Astrocyte (in vitro differentiated cells and primary cell): Measurements from ENCODE around the gene SGIP1. TPM values are rescaled to one million over a fixed set of nuclear protein-coding genes. Genes with fewer than 3 reads are reported as not detected.

Experiments used
- DNase-seq: peaks from one replicate; pipeline ENCODE4 v3.0.0-alpha.2; 2010; ENCODE audit warnings: low read depth
- FAIRE-seq: peaks from 2 replicates; lab custom pipeline; 2011; peaks lifted over from hg19 to GRCh38; lab: Jason Lieb, UNC
- H2AFZ ChIP-seq: 2 replicates; pipeline ENCODE4 v1.6.0; 2012; ENCODE audit warnings: low read depth, low read length, inconsistent platforms
- H3K27ac ChIP-seq: 2 replicates; pipeline ENCODE4 v1.5.1; 2011; ENCODE audit warnings: low read depth, low read length, inconsistent platforms
- H3K27me3 ChIP-seq: 2 replicates; pipeline ENCODE4 v1.6.0; 2011; ENCODE audit warnings: low read length, inconsistent platforms; ENCODE audit not compliant: insufficient read depth
- H3K36me3 ChIP-seq: 2 replicates; pipeline ENCODE4 v1.5.1; 2011; ENCODE audit warnings: low read length, inconsistent platforms; ENCODE audit not compliant: insufficient read depth
- H3K4me1 ChIP-seq: 2 replicates; pipeline ENCODE4 v1.5.1; 2011; ENCODE audit warnings: low read length, inconsistent platforms; ENCODE audit not compliant: insufficient read depth
- H3K4me2 ChIP-seq: 2 replicates; pipeline ENCODE4 v1.6.0; 2012; ENCODE audit warnings: low read length, inconsistent platforms
- H3K4me3 ChIP-seq: 2 replicates; pipeline ENCODE4 v1.5.1; 2011; ENCODE audit warnings: low read depth, mild to moderate bottlenecking, low read length, inconsistent platforms; ENCODE audit not compliant: insufficient read depth
- H3K79me2 ChIP-seq: 2 replicates; pipeline ENCODE4 v1.6.0; 2012; ENCODE audit warnings: mild to moderate bottlenecking, low read length, inconsistent platforms; ENCODE audit not compliant: insufficient read depth
- H3K9ac ChIP-seq: 2 replicates; pipeline ENCODE4 v1.6.0; 2012; ENCODE audit warnings: mild to moderate bottlenecking, low read length, inconsistent platforms
- H3K9me3 ChIP-seq: 2 replicates; pipeline ENCODE4 v1.5.1; 2012; ENCODE audit warnings: low read depth, mild to moderate bottlenecking, low read length, inconsistent platforms; ENCODE audit not compliant: insufficient read depth
- H4K20me1 ChIP-seq: 2 replicates; pipeline ENCODE4 v1.6.0; 2012; ENCODE audit warnings: low read length, inconsistent platforms; ENCODE audit not compliant: insufficient read depth
- H3K27ac Mint-ChIP-seq: one replicate; pipeline ENCODE4 v1.8.0; 2021; ENCODE audit warnings: mild to moderate bottlenecking, mixed read lengths; ENCODE audit not compliant: unreplicated experiment
- H3K27me3 Mint-ChIP-seq: one replicate; pipeline ENCODE4 v1.8.0; 2021; ENCODE audit warnings: low read depth, mixed read lengths; ENCODE audit not compliant: unreplicated experiment
- H3K36me3 Mint-ChIP-seq: one replicate; pipeline ENCODE4 v1.8.0; 2021; ENCODE audit warnings: low read depth, mixed read lengths; ENCODE audit not compliant: unreplicated experiment
- H3K4me1 Mint-ChIP-seq: one replicate; pipeline ENCODE4 v1.8.0; 2021; ENCODE audit warnings: low read depth, mixed read lengths; ENCODE audit not compliant: unreplicated experiment
- H3K4me3 Mint-ChIP-seq: one replicate; pipeline ENCODE4 v1.8.0; 2021; ENCODE audit warnings: mild to moderate bottlenecking, moderate library complexity, mixed read lengths; ENCODE audit not compliant: unreplicated experiment
- H3K9me3 Mint-ChIP-seq: one replicate; pipeline ENCODE4 v1.8.0; 2021; ENCODE audit warnings: mild to moderate bottlenecking, mixed read lengths; ENCODE audit not compliant: unreplicated experiment
- CTCF ChIP-seq: IDR thresholded peaks from 2 replicates; pipeline ENCODE4 v1.5.1; 2011; ENCODE audit warnings: low read depth, mild to moderate bottlenecking, inconsistent platforms, low read length, moderate library complexity; ENCODE audit not compliant: insufficient read depth
- EZH2 ChIP-seq: IDR thresholded peaks from 2 replicates; pipeline ENCODE4 v1.6.1; 2012; ENCODE audit warnings: mild to moderate bottlenecking, low read length, inconsistent platforms; ENCODE audit not compliant: insufficient read depth
- total RNA-seq: library from RNA; stranded (reverse); gene quantifications from 2 replicates; pipeline ENCODE4 v1.2.1, GENCODE V29; 2021

Gene SGIP1
- total RNA-seq, 1 donor from 2014 or later: 8.8 TPM

- peak overlapping the region; percentile 93 for H3K27ac ChIP-seq
- H4K20me1 ChIP-seq: no peaks in the 10 kb centered on the region
- H3K4me1 Mint-ChIP-seq: peaks cover 39% of the 10 kb centered on the region
- H3K4me1 ChIP-seq: peaks cover 32% of the 10 kb centered on the region
- H3K4me2 ChIP-seq: peak overlapping the region; percentile 59
- no peak for TF ChIP-seq CTCF
- TF ChIP-seq EZH2: no peak
- no peaks in the 10 kb centered on the region for H3K36me3 ChIP-seq
- peak overlapping the region; percentile 20 for H3K4me3 ChIP-seq
- no peak for FAIRE-seq
- H3K4me3 Mint-ChIP-seq: no peak overlapping the region
- H3K36me3 Mint-ChIP-seq: no peaks in the 10 kb centered on the region
- no peak overlapping the region for H2AFZ ChIP-seq
- no peaks in the 10 kb centered on the region for H3K9me3 ChIP-seq
- H3K9ac ChIP-seq: peak overlapping the region; percentile 61
- no peaks in the 10 kb centered on the region for H3K27me3 Mint-ChIP-seq
- no peaks in the 10 kb centered on the region for H3K27me3 ChIP-seq
- no peak overlapping the region for H3K27ac Mint-ChIP-seq
- H3K9me3 Mint-ChIP-seq: no peaks in the 10 kb centered on the region
- no peak for DNase-seq
- H3K79me2 ChIP-seq: peaks cover 46% of the 10 kb centered on the region
Measured at GRCh38 chr1:66542314-66542713, 8.4 kb downstream of the SGIP1 start.

GRCh38 chr1:66542811-66543767 lies 9.1 kb downstream of the SGIP1 start:
- Mint-ChIP-seq H3K27ac (peak overlapping the region; percentile 30), H3K27me3 (no peaks in the 10 kb centered on the region), H3K36me3 (no peaks in the 10 kb centered on the region), H3K4me3 (peak overlapping the region; percentile 5), H3K9me3 (no peaks in the 10 kb centered on the region), H3K4me1 (peaks cover 39% of the 10 kb centered on the region)
- Histone ChIP-seq H2AFZ (no peak overlapping the region), H3K27ac (peak overlapping the region; percentile 93), H4K20me1 (no peaks in the 10 kb centered on the region), H3K4me3 (peak overlapping the region; percentile 20), H3K9ac (peak overlapping the region; percentile 61), H3K9me3 (no peaks in the 10 kb centered on the region), H3K4me2 (peak overlapping the region; percentile 59), H3K27me3 (no peaks in the 10 kb centered on the region), H3K36me3 (no peaks in the 10 kb centered on the region), H3K79me2 (peaks cover 48% of the 10 kb centered on the region), H3K4me1 (peaks cover 32% of the 10 kb centered on the region)
- FAIRE-seq (peak; percentile 78), DNase-seq (peak; percentile 86)
- TF ChIP-seq EZH2 (no peak), CTCF (no peak)
